Activated T-cell treated with anti-CD3 and anti-CD28 coated beads, Interleukin-2, amount 50 U/mL, for 24 hours (primary cell): ENCODE measurements around the gene LGALSL.

ENCODE experiments used
- DNase-seq: peaks from one replicate; pipeline ENCODE4 v3.0.0-alpha.2; 2020
- H3K27ac Mint-ChIP-seq: 2 replicates; pipeline ENCODE4 v1.8.0; 2020; ENCODE audit warnings: mild to moderate bottlenecking, mixed read lengths
- H3K27me3 Mint-ChIP-seq: 2 replicates; pipeline ENCODE4 v1.8.0; 2020; ENCODE audit warnings: mixed read lengths
- H3K36me3 Mint-ChIP-seq: 2 replicates; pipeline ENCODE4 v1.8.0; 2020; ENCODE audit warnings: low read depth, mixed read lengths
- H3K4me1 Mint-ChIP-seq: 2 replicates; pipeline ENCODE4 v1.8.0; 2020; ENCODE audit warnings: low read depth, mixed read lengths
- H3K4me3 Mint-ChIP-seq: 2 replicates; pipeline ENCODE4 v1.8.0; 2020; ENCODE audit warnings: mild to moderate bottlenecking, moderate library complexity, mixed read lengths
- H3K9me3 Mint-ChIP-seq: 2 replicates; pipeline ENCODE4 v1.8.0; 2020; ENCODE audit warnings: mixed read lengths

LGALSL gene

DNA sequence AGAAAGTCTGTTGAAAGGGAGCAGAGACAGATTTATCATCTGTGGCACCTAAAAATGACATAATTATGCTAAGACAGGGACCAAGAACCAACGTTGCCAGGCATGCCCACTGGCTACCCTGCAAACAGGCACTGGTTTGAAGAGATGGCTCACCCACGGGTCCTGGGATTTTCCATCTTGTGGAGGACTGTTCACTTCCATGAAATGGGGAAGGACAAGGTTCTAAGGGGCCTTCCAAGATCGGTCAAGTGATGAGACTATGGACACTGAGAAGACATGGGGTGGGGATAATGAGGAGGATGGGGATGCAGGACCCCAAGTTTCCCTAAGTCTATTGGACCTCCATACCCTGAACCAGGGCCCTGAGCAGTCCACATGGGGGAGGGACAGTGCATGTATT lies 18.9 kb downstream of the LGALSL start:
- no peaks in the 10 kb centered on the region for H3K36me3 Mint-ChIP-seq
- no peak overlapping the region for H3K27ac Mint-ChIP-seq
- DNase-seq, result no peak
- no peaks in the 10 kb centered on the region for H3K4me1 Mint-ChIP-seq
- H3K4me3 Mint-ChIP-seq, result no peak overlapping the region
- no peaks in the 10 kb centered on the region for H3K9me3 Mint-ChIP-seq
- peaks cover 2% of the 10 kb centered on the region for H3K27me3 Mint-ChIP-seq

DNA sequence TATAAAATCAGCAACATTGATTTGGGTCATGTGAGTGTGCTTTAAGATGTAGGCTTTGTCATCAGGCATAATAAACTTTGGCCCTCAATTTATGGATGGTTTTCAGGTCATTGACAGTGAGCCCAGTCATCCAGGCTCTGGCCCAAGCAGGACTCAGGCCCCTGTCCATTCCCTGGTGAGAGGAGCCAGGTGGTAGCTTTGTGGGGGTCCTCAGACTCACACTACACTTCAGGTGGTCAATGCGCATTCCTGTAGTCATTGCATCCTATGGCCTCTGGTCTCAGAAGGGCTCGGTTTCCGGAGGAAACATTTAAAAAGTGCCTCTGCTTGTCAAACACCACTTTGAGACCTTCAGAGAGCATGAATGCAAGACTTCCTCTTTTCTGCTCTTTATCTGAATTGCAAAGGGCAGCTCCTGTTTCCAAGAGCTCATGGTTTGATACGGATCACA lies 20.2 kb downstream of the LGALSL start:
- Mint-ChIP-seq H3K36me3 (no peaks in the 10 kb centered on the region), H3K27ac (no peak overlapping the region), H3K9me3 (no peaks in the 10 kb centered on the region)

DNA sequence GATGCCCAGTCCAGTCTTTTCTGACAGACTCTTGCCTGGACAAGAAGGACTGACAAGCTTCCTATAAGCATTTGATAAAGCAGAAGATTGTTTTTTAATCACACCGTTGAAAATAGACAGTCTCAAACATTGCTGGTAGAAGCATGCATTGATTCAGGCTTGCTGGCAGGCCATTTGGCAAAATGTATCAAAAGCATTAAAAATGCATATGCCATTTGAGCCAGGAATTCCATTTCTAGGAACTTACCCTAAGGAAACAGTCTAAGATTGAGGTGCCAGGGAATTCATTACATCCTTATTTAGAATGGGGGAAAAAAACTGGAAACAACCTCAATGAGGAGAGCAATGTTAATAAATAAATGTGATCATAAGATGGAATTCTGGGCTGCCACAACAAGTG lies 20.7 kb downstream of the LGALSL start:
- Mint-ChIP-seq H3K9me3 (no peaks in the 10 kb centered on the region), H3K36me3 (no peaks in the 10 kb centered on the region), H3K27me3 (no peaks in the 10 kb centered on the region), H3K4me1 (peaks cover 15% of the 10 kb centered on the region), H3K4me3 (no peak overlapping the region), H3K27ac (no peak overlapping the region)
- DNase-seq, result no peak

More for the DNA sequence above, 20.2 kb downstream of the LGALSL start:
- H3K27me3 Mint-ChIP-seq, result no peaks in the 10 kb centered on the region
- peaks cover 11% of the 10 kb centered on the region for H3K4me1 Mint-ChIP-seq
- no peak for DNase-seq
- H3K4me3 Mint-ChIP-seq, result no peak overlapping the region

DNA sequence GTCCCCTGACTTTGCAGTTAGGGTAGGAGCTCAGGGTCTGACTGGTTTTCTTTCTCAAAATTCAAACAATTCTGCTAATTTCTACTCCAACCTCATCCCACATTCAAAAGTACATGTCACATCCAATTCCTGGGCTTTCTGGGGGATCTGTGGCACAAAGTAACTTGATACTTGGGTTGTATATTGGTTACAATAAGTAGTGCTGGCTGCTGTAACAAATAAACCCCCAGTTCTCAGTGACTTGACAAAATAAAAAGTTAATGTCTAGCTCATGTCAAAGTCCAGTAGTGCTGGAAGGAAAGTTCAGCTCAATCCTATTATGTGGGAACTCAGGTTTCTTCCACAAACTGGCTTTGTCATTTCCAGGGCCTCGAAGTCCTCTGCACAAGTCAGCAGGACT lies 23.1 kb downstream of the LGALSL start:
- Mint-ChIP-seq H3K27ac (no peak overlapping the region), H3K4me1 (peaks cover 18% of the 10 kb centered on the region), H3K36me3 (no peaks in the 10 kb centered on the region), H3K27me3 (no peaks in the 10 kb centered on the region), H3K9me3 (no peaks in the 10 kb centered on the region), H3K4me3 (no peak overlapping the region)
- no peak for DNase-seq

DNA sequence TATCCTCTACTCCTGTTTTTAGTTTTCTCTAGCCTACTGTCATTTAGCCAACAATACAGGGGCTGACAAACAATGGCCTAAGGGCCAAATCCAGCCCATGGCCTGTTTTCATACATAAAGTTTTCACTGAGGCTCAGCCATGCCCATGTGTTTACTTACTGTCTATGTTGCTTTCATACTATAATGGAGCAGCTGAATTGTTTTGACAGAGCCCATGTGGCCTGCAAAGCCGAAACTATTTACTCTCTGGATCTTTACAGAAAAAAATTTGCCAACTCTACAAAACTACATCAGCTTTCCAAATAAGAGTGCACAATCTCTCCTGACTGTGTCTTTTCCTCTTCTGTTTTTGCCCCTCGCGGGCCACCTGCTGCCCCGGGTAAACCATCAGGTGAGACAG lies 24.0 kb downstream of the LGALSL start:
- DNase-seq, result no peak
- Mint-ChIP-seq H3K27ac (no peak overlapping the region), H3K4me1 (peaks cover 18% of the 10 kb centered on the region), H3K36me3 (no peaks in the 10 kb centered on the region), H3K9me3 (no peaks in the 10 kb centered on the region), H3K27me3 (no peaks in the 10 kb centered on the region), H3K4me3 (no peak overlapping the region)

DNA sequence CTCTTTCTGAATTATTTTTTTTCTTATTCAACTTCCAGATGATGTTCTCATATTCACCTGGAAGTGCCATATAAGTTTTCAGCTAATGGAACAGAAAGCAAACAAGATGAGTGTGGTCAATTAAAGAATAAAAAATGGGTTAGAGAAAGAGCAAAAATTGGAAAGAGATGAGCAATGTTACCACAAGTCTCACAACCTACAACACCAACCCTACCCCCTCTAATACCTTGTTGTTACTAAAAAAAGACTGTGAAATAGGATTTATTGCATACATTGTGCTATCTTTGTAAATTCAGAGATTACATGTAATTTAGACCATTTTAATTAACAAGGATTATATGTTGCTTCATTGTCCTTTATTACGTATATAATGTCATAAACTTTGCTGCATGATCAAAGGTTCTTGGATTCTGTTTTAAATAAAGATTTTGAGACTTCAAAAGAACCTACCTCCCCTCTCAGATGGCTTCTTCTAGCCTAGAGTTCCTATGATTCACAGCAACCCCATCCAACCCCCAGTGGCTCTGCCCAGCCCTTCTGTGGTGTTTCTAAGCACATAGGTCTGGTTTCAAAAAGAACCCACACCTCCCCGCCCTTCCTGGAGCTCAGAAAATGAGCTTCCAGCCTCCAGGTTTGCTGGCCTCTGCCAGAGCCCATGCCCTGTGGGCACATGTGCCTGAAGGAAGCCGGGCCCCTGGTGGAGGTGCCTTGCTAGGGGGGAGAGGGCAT lies 24.7 kb downstream of the LGALSL start:
- no peaks in the 10 kb centered on the region for H3K27me3 Mint-ChIP-seq
- peaks cover 18% of the 10 kb centered on the region for H3K4me1 Mint-ChIP-seq
- peak overlapping the region; percentile 28 for H3K27ac Mint-ChIP-seq
- H3K36me3 Mint-ChIP-seq, result no peaks in the 10 kb centered on the region
- H3K4me3 Mint-ChIP-seq, result no peak overlapping the region
- DNase-seq, result no peak
- H3K9me3 Mint-ChIP-seq, result no peaks in the 10 kb centered on the region

DNA sequence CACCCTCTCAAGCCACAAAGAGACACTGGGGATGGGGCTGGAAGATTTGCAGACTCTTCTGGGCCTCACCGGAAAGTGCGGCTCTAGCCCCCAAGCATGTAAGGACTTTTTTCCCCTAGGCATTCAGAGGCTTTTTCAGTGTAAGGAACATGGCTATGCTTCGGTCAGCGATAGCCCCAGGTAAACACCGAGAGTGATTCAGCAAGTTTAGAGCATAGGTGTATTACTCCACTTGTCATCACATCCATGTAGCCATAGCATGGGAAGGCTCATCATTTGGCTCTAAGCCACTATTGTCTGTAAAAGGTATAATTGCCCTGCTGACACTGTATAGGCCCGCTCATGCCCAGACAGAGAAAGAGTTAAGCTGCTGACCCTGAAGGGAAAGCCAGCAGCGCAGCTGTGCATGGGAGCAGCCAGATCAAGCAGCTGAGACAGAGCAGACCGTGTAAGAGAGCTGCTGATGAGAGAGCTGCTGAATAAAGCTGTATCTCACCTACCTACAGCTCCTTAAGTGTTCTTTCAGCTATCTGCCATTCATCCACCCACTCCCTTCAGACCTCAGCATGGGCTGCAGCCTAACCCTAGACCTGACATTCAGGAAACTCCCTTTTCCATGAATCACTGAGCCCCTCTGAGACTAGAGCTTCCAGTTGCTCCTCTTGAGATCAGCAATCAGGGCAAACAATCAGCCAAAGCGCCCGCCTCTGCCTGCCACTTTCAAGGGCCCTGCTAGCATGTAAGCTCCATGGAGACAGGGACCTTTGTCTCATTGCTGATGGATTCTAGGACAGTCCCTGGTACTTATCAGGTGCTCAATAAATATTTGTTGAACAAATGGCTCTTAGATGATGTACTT lies 25.5 kb downstream of the LGALSL start:
- H3K27ac Mint-ChIP-seq, result peak overlapping the region; percentile 35
- no peaks in the 10 kb centered on the region for H3K9me3 Mint-ChIP-seq
- no peak overlapping the region for H3K4me3 Mint-ChIP-seq
- H3K27me3 Mint-ChIP-seq, result no peaks in the 10 kb centered on the region
- no peaks in the 10 kb centered on the region for H3K36me3 Mint-ChIP-seq
- peaks cover 18% of the 10 kb centered on the region for H3K4me1 Mint-ChIP-seq
- no peak for DNase-seq

DNA sequence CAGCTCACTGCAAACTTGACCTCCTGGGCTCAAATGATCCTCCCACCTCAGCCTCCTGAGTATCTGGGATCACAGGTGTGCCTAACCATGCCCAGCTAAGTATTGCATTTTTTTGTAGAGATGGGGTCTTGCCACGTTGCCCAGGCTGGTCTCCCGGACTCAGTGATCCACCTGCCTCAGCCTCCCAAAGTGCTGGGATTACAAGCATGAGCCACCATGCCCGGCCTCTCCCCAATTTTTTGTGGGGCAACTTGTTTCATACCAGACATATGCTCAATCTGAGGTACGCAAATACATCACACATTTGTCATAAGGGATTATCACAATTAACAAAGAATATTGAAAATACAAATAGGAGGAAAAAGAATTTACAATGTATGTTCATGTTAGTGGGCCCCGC lies 27.7 kb downstream of the LGALSL start:
- H3K27me3 Mint-ChIP-seq, result no peaks in the 10 kb centered on the region
- DNase-seq, result no peak
- H3K36me3 Mint-ChIP-seq, result no peaks in the 10 kb centered on the region
- H3K27ac Mint-ChIP-seq, result no peak overlapping the region
- peaks cover 18% of the 10 kb centered on the region for H3K4me1 Mint-ChIP-seq
- H3K9me3 Mint-ChIP-seq, result no peaks in the 10 kb centered on the region
- H3K4me3 Mint-ChIP-seq, result no peak overlapping the region

DNA sequence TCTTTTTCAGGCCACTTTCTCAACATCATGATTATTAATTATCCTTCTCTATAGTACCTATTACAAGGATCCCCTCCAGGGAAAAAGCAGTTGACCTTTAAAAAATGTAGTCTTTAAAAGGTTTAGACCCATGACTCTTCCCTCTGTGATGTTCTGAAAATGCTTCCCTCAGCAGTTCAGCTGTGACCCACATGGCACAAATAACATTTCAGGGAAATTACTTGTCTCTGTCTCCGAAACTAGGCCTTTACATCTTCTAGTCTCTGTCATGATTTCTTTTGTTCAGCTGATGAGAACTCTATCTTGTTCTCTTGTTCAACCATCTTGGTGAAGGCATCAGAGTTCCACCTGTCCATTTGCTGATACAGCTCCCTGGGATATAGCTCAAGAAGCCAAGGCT lies 28.3 kb downstream of the LGALSL start:
- no peaks in the 10 kb centered on the region for H3K9me3 Mint-ChIP-seq
- no peak overlapping the region for H3K27ac Mint-ChIP-seq
- H3K4me3 Mint-ChIP-seq, result no peak overlapping the region
- peaks cover 18% of the 10 kb centered on the region for H3K4me1 Mint-ChIP-seq
- DNase-seq, result no peak
- H3K27me3 Mint-ChIP-seq, result no peaks in the 10 kb centered on the region
- no peaks in the 10 kb centered on the region for H3K36me3 Mint-ChIP-seq

DNA sequence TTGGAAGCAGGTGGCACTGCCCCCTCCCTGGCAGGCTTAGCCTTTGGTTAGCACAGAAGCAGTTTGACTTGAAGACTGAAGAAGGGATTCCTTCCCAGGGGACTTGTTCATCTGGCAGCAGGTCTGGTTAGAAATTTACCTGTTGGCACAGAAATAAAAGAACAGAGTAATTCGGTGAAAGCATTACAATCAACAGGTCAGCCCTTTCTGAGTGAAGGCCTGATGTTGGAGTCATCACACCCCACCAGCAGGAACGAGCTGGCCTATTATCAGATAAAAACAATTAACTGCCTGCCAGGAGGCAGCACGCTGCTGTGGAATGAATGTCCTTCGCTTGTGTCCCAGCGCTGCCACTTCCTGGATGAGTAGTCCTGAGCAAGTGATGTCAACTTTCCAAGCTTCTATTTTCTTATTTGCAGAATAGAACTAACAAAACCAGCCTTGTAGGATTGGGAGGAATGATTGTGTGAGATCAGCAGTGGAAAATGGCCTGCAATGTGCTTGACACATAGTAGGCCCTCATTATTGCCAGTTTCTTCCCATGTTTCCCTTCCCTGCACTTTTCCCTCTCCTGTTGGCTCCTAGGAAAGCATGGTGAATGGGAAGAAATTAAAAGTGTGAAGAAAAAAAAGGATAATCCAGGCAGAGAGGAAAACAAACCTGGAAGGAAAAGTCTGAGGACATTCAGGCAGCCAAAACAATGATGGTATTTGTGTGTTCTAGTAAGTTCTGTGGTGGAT lies 29.0 kb downstream of the LGALSL start:
- Mint-ChIP-seq H3K4me1 (peaks cover 18% of the 10 kb centered on the region), H3K4me3 (no peak overlapping the region), H3K27ac (no peak overlapping the region), H3K36me3 (no peaks in the 10 kb centered on the region), H3K27me3 (no peaks in the 10 kb centered on the region), H3K9me3 (no peaks in the 10 kb centered on the region)
- DNase-seq, result no peak

DNA sequence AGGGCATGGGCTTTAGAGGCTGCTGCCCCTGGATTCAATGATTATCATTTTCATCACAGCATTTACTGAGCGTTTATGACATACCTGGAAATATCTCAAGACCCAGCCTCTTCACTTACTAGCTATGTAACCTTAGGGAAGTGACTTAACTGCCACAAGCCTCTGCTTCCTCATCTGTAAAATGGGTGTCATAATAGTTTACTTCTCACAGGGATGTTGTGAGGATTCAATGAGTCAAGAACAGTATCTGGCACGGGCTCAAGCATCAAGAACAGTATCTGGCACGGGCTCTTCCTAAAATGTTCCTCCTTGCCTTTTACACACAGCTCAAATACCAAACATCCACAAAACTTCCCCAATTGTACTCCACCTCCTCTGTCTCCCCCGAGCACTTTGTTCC lies 31.4 kb downstream of the LGALSL start:
- Mint-ChIP-seq H3K9me3 (no peaks in the 10 kb centered on the region), H3K4me1 (peaks cover 9% of the 10 kb centered on the region), H3K27ac (no peak overlapping the region), H3K27me3 (no peaks in the 10 kb centered on the region), H3K4me3 (no peak overlapping the region), H3K36me3 (no peaks in the 10 kb centered on the region)
- DNase-seq, result no peak

DNA sequence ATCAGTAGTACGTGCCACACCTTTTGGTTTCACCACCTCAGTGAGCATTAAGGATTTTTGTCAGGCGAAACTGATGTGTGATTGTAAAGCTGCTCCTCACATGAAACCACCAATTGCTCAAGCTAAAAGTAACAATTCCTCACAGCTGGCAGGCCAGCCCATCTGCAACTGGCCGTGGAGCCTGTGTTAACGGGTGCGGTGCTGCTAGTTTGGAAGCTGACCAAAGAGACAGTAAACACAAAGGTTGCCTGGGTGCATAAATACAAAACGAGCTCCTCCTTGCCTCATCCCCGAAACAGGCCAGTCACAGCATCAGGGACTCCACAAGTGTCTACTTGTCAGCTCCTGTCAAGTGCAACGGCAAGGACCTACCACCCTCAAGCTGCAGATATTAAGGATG lies 32.0 kb downstream of the LGALSL start:
- Mint-ChIP-seq H3K9me3 (no peaks in the 10 kb centered on the region), H3K27ac (no peak overlapping the region), H3K36me3 (no peaks in the 10 kb centered on the region), H3K4me1 (peaks cover 9% of the 10 kb centered on the region), H3K4me3 (no peak overlapping the region), H3K27me3 (no peaks in the 10 kb centered on the region)
- DNase-seq, result no peak

DNA sequence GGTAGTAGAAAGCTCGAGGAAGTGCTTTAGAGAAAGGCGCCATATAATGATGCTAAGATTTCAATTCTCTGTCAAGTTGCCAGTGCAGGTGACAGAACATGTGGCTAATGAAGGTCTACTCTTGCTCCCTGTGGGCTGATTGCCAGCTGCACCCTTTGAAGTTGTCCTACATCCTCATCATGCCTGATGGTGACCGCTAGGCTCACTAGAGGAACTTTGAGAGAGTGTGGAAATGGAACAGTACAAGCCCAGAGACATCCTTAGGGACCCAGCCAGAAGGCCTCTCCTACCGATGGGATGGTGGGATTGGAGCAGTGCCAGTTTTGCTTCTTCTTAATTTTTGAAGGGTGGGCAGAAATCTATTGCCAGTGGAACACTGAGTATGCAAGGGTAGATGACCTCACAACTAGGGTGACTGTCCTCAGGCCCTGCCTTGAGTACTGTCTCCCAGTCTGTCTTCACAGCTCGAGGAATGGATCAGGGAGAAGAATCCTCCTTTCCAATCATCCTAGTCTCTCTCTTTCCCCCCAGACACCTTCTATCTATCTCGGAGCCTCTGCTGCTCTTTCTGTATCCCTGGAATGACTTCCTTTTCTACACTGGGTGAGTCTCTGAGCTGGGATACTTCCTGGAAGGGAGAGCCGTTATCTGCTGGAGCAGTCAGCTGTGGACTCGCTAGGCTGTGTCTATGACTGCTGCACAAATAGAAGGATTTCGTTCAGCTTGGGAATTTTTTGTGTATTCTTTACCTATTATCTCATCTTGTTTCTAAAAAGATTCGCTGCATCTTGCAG lies 33.5 kb downstream of the LGALSL start:
- Mint-ChIP-seq H3K9me3 (no peaks in the 10 kb centered on the region), H3K27ac (no peak overlapping the region), H3K36me3 (no peaks in the 10 kb centered on the region), H3K4me3 (no peak overlapping the region), H3K4me1 (peaks cover 9% of the 10 kb centered on the region), H3K27me3 (no peaks in the 10 kb centered on the region)
- DNase-seq, result no peak
